ENCODE measurements around the gene IRF9. TPM values are rescaled to one million over a fixed set of nuclear protein-coding genes. Genes with fewer than 3 reads are reported as not detected.

IRF9 gene
- total and polyA plus RNA-seq, 2 of the 13 experiments (the other 11 are each of a cell fraction or from before 2014, with no cell fraction given), result 14.9 to 49.7 TPM

GRCh38 chr14:24195186-24196070, 34.4 kb downstream of the IRF9 start, which contains the start of gene TM9SF1 (continued):
- TF ChIP-seq ZNF407 (CRISPR knock-in tag; IDR thresholded peaks at IDR 0.05; ENCODE audit: not compliant biosample characterization), result peak; percentile 100
- peak; percentile 96 for TF ChIP-seq KLF13 (CRISPR knock-in tag; IDR thresholded peaks at IDR 0.05)
- TF ChIP-seq HDAC2 (CRISPR knock-in tag; IDR thresholded peaks at IDR 0.05), result peak; percentile 91
- peak; percentile 69; the same call in 1 of the 2 replicates for TF ChIP-seq SP2 (CRISPR knock-in tag; IDR thresholded peaks at IDR 0.05)
- peak; percentile 94; the same call in 1 of the 2 replicates for TF ChIP-seq ZNF251 (CRISPR knock-in tag; IDR thresholded peaks at IDR 0.05)
- TF ChIP-seq GATAD2A (CRISPR knock-in tag; IDR thresholded peaks at IDR 0.05), result peak; percentile 93
- peak; percentile 97 for TF ChIP-seq ZNF691 (CRISPR knock-in tag; IDR thresholded peaks at IDR 0.05; ENCODE audit: borderline replicate concordance, low read depth)
- TF ChIP-seq ZNF629 (CRISPR knock-in tag; conservative IDR thresholded peaks at IDR 0.05), result peak; percentile 45
- no peak for TF ChIP-seq MBNL3 (CRISPR knock-in tag; conservative IDR thresholded peaks at IDR 0.05)
- TF ChIP-seq ZNF44 (CRISPR knock-in tag; IDR thresholded peaks at IDR 0.05), result peak; percentile 97
- peak; percentile 89 for TF ChIP-seq PITX1 (CRISPR knock-in tag; IDR thresholded peaks at IDR 0.05)
- TF ChIP-seq ZFP82 (CRISPR knock-in tag; IDR thresholded peaks at IDR 0.05; ENCODE audit: borderline replicate concordance), result no peak
- TF ChIP-seq EP300 (IDR thresholded peaks at IDR 0.05; ENCODE audit: low read depth in 2 of 2, low read length in 2 of 2), result peak; percentile 7 to 39; a peak in 1 of 4 replicates
- peak; percentile 59; the same call in 1 of the 2 replicates for TF ChIP-seq EP300 (CRISPR knock-in tag; IDR thresholded peaks at IDR 0.05; ENCODE audit: borderline replicate concordance)
- no peak for TF ChIP-seq ZNF558 (CRISPR knock-in tag; IDR thresholded peaks at IDR 0.05; ENCODE audit: borderline replicate concordance)
- TF ChIP-seq ZFP62 (CRISPR knock-in tag; IDR thresholded peaks at IDR 0.05), result no peak
- peak; percentile 98 for TF ChIP-seq MYC (CRISPR knock-in tag; IDR thresholded peaks at IDR 0.05; ENCODE audit: borderline replicate concordance)
- peak; percentile 100 for TF ChIP-seq PHF8 (CRISPR knock-in tag; IDR thresholded peaks at IDR 0.05)
- TF ChIP-seq SKI (IDR thresholded peaks at IDR 0.05; ENCODE audit: partially characterized antibody), result peak; percentile 65
- peak; percentile 98 for TF ChIP-seq SMAD1 (CRISPR knock-in tag; IDR thresholded peaks at IDR 0.05; ENCODE audit: borderline replicate concordance, low read depth)
- TF ChIP-seq BRD4 (CRISPR knock-in tag; IDR thresholded peaks at IDR 0.05), result peak; percentile 95
- TF ChIP-seq KLF16 (CRISPR knock-in tag; IDR thresholded peaks at IDR 0.05), result peak; percentile 67 to 99; a peak in 3 of 4 replicates

Measured in HepG2 (cell line).